ENCODE data around the gene SERTAD1.
A peak's percentile ranks its signal among the peaks of the same experiment; 100 is the strongest.
"Not testable (repeated sequence)": the region's sequence is repeated elsewhere in the genome, so short reads cannot be mapped to it uniquely, and the experiment has no call there.

Gene SERTAD1

DNA sequence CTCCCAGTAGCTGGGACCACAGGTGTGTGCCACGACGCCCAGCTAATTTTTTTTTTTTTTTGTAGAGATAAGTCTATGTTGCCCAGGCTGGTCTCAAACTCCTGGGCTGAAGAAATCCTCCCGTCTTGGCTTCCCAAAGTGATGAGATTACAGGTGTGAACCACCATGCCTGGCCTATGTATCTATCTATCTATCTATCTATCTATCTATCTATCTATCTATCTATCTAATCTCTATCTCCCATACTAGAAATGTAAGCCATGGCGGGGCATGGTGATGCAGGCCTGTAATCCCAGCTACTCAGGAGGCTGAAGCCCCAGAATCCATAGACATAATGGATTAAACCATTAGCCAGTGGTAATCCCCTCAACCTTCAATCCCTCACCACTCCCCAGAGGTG lies 24.9 kb upstream of the SERTAD1 start:
- DNase-seq: no peak

- DNase-seq: no peak
Observed at GRCh38 chr19:40449506-40449905, 23.7 kb upstream of the SERTAD1 start.

- no peak for DNase-seq
Observed at GRCh38 chr19:40446263-40446784, 20.5 kb upstream of the SERTAD1 start.

DNA sequence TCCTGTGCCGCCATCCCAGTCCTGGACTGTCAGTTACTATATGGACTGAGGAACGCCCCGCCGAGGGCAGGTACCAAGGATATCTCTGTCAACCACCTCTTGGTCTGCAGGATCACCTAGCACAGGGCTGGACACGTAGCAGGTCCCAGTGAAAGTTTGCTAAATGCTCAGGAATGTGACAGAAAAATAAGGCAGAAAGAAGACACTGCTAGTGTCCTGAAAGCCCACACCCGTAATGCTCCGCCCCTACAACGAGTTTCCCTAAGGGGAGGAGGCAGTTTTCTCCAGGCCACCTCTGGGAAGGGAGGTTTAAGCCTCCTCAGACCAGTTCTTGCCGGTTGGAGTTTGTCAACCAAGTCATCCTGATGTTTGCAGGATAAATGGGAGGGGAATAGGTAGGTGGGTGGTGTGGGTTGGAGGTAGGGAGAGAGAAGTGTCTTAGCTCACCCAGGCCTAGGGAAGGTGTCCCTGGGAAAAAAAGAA lies 20.0 kb upstream of the SERTAD1 start:
- no peak for DNase-seq

DNA sequence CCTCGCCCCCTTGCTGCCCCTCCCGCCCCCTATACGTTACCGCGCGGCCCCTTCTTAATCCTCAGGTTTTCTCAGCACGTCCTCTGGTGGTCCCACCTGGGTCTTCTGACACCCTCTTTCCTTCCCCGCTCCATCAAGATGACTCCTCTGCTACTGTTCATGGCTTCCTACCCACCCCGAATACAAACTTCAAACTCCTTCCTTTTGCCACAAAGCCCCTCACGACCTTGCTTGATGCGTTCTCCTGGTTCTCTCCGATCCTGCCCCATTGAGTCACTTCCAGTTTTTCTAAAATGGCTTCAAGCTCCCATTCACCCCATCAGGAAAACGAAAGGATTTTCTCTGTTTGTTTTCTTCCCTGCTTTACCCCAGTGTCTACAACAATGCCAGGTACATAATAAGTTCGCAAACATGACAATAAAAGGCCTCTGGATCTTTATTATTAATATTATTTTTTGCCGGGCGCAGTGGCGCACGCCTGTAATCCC lies 19.1 kb upstream of the SERTAD1 start:
- no peak for DNase-seq

DNA sequence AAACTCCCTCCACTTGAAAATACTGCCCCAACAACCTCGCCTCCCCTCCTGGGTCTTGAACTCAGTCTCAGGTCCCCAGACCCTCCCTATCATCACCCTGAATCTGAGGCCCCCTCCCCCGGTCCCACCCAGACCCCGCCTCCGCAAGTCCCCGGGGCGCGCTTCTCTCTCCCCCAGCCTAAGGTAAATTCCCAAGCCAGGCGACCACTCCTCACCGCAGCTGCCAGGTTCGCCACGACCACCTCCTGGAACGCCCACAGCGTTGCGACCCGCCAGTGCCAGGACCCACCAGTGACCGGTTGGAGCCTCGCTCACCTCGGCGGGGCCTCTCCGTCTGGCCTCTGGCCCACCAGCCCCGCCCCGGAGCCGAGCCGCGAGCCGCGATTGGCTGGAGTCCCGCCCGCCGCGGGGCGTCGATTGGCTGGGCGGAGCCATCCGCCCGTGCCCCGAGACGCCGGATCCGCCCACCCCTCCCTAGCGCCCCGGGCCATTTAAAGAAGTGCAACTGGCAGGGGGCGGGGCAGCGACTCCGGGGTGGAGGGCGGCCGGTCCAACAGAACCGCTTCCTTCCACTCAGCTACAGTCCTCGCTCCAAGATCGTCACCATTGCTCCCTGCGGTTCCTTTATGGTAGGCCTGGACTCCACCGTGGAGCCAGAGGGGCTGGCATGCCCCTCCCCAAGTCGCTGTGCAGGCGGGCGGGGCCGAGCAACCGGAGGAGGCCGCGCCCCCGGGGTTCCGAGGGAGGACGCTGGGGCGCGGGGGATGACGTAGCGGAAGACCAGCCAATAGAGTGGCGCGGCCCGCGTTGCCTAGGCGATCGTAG lies 18.4 kb upstream of the SERTAD1 start, which contains the start of gene SERTAD3:
TSS of gene SERTAD3 (minus strand) at position 336 of the 825 bp plus-strand sequence. CDS start 2,255 bp downstream, outside the sequence.
- peak; percentile 89 for DNase-seq

GRCh38 chr19:40443131-40443999 lies 17.6 kb upstream of the SERTAD1 start:
- DNase-seq: peak; percentile 96

DNA sequence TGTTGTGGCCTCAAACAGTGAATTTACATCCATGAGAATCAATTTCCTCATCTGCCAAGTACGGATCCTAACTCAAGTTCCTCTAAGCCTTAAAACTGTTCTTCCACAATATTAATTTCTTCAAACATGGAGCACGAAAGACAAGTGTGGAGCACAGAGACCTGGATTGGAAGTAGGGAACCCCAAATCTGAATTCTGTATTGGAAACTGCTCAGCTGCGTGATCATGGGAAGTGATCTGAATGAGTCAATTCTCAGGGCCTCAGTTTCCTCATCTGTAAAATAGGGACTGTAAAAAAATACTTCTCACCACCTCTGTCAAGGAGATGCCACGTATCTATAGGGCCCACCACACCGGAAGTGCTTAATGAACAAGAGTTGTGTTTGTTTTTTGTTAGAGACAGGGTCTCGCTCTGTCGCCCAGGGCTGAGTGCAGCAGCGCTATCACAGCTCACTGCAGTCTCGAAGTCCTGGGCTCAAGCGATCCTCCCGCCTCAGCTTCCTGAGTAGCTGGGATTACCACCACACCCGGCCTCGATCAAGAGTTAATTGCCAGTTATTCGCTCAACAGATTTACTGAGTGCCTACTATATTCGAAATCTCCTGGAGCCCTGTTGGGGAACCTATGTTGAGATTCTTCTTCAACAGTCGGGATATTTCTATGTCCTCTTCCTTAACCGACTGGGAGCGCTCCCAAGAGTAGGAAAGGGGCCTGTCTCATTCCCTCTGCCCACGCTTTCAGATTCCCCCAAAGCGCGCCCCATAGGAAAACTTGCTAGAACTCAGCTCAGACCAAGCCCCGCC lies 16.7 kb upstream of the SERTAD1 start:
- no peak for DNase-seq

GRCh38 chr19:40441719-40442253 lies 16.0 kb upstream of the SERTAD1 start:
- no peak for DNase-seq

DNA sequence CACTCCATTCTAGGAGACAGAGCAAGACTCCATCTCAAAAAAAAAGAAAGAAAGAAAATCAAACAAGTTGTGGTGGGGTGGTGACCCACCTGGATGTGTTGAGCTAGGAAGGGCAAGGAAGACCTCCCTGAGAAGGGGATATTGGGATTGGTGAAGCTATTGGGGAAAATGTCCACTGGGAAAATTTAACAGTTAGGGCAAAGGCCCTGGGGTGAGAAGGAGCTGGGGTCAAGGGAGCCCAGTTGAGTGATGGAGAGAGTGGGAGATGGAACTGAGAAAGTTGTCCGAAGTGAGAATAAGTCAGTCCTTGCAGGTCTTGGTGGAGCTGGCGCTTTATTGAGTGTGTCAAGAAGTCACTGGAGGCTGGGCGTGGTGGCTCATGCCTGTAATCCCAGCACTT lies 12.5 kb upstream of the SERTAD1 start:
- no peak for DNase-seq

DNA sequence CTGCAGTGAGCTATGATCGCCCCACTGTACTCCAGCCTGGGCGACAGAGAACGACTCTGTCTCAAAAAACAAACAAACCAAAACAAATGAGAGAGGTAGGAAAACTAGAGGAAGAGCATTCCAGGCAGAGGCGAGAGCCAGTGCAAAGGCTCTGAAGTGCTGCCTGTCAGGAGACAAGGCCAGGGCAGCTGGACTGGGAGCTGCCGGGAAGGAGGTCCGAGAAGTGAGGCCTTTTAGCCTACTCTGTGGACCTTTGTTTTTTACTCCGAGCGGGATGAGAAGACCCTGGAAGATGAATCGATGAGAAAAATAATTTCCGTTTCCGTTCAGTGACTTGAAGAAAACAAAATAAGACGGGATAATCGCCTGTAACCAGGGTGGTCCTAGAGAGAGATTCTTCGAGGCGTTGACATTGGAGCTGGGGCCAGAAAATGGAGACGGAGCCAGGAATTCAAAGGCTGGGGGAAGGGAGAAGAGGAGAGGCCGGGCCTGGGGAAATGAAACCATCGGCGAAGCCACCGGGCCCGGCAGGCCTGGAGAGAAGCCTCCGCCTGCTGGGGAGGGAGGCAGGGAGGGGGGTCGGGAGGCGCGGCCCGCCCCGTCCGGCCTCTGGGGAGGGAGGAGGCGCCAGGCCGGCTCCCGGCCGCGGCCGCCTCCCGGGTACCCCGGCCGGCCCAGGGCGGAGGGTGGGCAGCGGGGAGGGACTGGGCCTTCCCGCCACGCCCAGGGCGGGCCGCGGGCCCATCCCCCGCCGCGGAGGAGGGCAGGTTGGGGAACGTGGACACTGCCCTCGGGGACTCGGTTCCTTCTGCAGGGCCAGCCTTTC lies 7.8 kb upstream of the SERTAD1 start:
- DNase-seq: peak; percentile 41

DNA sequence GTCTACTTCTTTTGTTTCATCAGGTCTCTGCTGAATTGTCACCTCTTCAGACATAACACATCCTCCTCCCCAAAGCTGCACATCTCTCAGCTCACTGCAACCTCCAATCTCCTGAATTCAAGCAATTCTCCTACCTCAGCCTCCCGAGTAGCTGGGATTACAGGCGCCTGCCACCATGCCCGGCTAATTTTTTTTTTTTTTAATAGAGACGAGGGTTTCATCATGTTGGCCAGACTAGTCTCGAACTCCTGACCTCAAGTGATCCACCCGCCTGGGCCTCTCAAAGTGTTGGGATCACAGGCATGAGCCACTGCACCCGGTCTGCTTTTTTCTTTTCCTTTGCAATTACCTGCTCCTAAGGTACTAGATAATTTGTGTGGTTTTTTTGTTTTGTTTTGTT lies 7.0 kb upstream of the SERTAD1 start:
- not testable (repeated sequence) for DNase-seq

- no peak for DNase-seq
Observed at GRCh38 chr19:40431698-40432097, 5.9 kb upstream of the SERTAD1 start.

GRCh38 chr19:40430242-40430641 lies 4.5 kb upstream of the SERTAD1 start:
- DNase-seq: not testable (repeated sequence)

DNA sequence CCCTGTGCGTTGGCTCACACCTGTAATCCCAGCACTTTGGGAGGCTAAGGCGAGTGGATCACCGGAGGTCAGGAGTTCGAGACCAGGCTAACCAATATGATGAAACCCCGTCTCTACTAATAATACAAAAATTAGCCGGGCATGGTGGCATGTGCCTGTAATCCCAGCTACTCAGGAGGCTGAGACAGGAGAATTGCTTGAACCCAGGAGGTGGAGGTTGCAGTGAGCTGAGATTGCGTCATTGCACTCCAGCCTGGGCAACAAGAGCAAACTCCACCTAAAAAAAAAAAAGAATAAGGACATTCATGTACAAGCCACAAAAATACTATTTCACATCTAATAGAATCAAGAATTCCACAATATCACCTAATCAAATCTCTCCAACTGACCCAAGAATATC lies 2.4 kb upstream of the SERTAD1 start:
- DNase-seq: not testable (repeated sequence)

DNA sequence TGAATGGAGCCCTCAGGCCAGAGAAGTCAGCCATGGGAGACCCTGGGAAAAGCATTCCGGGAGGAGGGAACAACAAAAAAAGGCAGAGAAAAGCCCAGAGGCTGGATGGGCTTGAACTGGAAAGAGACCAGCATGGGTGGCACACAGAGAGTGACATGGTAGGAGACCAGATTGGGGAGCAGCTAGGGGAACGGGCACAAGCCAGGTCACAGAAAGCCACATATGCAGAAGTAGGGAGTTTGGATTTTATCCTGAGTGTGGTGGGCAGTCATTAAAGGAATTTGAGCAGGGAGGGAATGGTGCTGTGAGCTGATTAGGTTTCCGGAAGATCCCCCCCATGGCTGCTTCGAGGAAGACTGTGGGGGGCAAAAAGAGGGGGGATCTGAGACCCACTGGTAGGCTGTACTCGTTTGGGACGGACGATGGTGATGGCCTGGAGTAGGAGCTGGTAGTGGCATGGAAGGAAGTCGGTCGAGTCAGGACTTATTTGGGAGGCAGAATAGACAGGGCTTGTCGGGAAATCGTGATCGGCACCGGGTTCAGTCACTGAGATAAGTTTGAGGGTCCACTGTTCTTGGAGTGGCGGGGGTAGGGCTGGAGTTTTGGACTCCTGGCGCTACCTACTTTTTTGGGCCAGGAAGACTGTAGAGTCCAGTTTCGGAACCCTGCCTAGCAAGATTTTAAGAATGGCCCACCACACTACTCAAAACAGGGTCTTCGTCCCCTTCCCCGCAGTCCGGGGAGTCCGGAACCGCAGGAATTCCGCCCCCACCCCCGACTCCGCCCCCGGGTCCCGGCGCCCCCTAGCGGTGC lies 949 bp downstream of the SERTAD1 start:
- peak; percentile 24 for DNase-seq

GRCh38 chr19:40423938-40424337 lies 1.9 kb downstream of the SERTAD1 start:
- no peak for DNase-seq

- DNase-seq: no peak
Observed at GRCh38 chr19:40422748-40423566, 2.8 kb downstream of the SERTAD1 start.
